IMR-90 (cell line): ENCODE results near the gene PTH1R.

Experiments used
- FOS ChIP-seq: fragments of 150-350 bp; IDR thresholded peaks from 2 replicates; pipeline ENCODE4 v1.6.1; 2016; ENCODE audit warnings: low read depth, low read length
- MAZ ChIP-seq: IDR thresholded peaks from 2 replicates; pipeline ENCODE4 v1.6.1; 2012; ENCODE audit warnings: low read depth, mild to moderate bottlenecking, low read length, improper control_type of control experiment, moderate library complexity, borderline replicate concordance
- POLR2A ChIP-seq: IDR thresholded peaks from 2 replicates; pipeline ENCODE4 v1.6.1; 2012; ENCODE audit warnings: mild to moderate bottlenecking, low read depth, low read length
- RCOR1 ChIP-seq: IDR thresholded peaks from 2 replicates; pipeline ENCODE4 v1.6.1; 2012; ENCODE audit warnings: mild to moderate bottlenecking, low read length, improper control_type of control experiment; ENCODE audit not compliant: insufficient replicate concordance
- SMC3 ChIP-seq: fragments of 150-350 bp; IDR thresholded peaks from 2 replicates; pipeline ENCODE4 v1.6.1; 2016; ENCODE audit warnings: low read depth, mild to moderate bottlenecking, antibody characterized with exemption, low read length, moderate library complexity
- TF ChIP-seq, protein P1 (sequence below): conservative IDR thresholded peaks from 2 replicates; pipeline ENCODE4 v1.5.1; 2012; ENCODE audit warnings: mild to moderate bottlenecking, low read depth, low read length, improper control_type of control experiment
- TF ChIP-seq, protein P2 (sequence below): fragments of 150-350 bp; IDR thresholded peaks from 2 replicates; pipeline ENCODE4 v1.6.1; 2017; ENCODE audit warnings: mild to moderate bottlenecking, antibody characterized with exemption, low read length, low read depth

DNA sequence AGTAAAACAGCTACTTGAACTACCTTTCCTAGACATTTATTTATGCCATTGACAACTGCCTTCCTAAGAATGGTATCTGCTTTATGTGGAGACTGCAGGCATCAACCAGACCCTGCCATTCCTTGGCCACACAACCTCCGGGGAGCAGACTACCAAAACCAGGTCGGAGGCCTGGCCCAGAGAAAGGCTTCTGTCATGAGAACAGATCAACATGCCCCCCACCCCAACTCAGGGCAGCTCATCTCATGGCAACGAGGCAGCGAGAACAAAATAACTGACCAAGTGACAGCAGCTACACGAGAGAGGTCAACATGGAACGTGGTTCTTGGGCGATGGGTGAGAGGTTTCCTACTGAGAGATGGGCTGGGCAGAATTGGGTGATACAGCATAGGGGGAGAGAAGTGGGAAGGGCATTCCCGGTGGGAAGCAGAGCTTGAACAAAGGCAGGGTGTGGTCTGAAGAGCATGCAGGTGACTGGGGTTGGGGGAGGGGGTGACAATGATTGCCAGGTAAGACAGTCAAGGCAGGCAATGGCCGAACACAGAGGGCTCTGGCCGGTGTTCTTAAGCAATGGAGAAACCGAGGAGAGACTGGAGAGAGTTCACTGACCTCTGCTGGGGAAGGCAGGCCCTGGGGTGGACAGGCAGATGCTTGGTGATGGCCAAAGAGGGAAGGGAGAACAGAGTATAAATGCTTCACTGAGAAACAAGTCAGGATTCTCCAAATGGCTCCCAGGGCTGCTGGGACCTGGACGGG lies 65.1 kb downstream of the PTH1R start:
- TF ChIP-seq, protein P1, sequence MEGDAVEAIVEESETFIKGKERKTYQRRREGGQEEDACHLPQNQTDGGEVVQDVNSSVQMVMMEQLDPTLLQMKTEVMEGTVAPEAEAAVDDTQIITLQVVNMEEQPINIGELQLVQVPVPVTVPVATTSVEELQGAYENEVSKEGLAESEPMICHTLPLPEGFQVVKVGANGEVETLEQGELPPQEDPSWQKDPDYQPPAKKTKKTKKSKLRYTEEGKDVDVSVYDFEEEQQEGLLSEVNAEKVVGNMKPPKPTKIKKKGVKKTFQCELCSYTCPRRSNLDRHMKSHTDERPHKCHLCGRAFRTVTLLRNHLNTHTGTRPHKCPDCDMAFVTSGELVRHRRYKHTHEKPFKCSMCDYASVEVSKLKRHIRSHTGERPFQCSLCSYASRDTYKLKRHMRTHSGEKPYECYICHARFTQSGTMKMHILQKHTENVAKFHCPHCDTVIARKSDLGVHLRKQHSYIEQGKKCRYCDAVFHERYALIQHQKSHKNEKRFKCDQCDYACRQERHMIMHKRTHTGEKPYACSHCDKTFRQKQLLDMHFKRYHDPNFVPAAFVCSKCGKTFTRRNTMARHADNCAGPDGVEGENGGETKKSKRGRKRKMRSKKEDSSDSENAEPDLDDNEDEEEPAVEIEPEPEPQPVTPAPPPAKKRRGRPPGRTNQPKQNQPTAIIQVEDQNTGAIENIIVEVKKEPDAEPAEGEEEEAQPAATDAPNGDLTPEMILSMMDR, result no peak
- TF ChIP-seq POLR2A (no peak), FOS (no peak), SMC3 (no peak), RCOR1 (no peak), MAZ (no peak)
- TF ChIP-seq, protein P2, sequence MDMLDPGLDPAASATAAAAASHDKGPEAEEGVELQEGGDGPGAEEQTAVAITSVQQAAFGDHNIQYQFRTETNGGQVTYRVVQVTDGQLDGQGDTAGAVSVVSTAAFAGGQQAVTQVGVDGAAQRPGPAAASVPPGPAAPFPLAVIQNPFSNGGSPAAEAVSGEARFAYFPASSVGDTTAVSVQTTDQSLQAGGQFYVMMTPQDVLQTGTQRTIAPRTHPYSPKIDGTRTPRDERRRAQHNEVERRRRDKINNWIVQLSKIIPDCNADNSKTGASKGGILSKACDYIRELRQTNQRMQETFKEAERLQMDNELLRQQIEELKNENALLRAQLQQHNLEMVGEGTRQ, result no peak
